Duodenal mucosa (tissue), 2 donors: ENCODE measurements around the gene PRAMEF17.
"Not testable (repeated sequence)": the region's sequence is repeated elsewhere in the genome, so short reads cannot be mapped to it uniquely, and the experiment has no call there.

Experiments used
- H3K27ac ChIP-seq: one replicate; pipeline ENCODE4 v1.7.0; 2013; ENCODE audit warnings: low read depth, low read length
- H3K27me3 ChIP-seq, 2 donors: one replicate each; pipeline ENCODE4 v1.7.0; 2013; ENCODE audit warnings: low read length in 2 of 2, control low read depth in 1 of 2; ENCODE audit not compliant: insufficient read depth in 2 of 2, control insufficient read depth in 1 of 2
- H3K36me3 ChIP-seq, 2 donors: one replicate each; pipeline ENCODE4 v1.7.0; 2013; ENCODE audit warnings: low read length in 2 of 2, control low read depth in 1 of 2; ENCODE audit not compliant: insufficient read depth in 2 of 2, control insufficient read depth in 1 of 2
- H3K4me1 ChIP-seq, 2 donors: one replicate each; pipeline ENCODE4 v1.7.0; 2013; ENCODE audit warnings: low read length in 2 of 2, control low read depth in 1 of 2; ENCODE audit not compliant: insufficient read depth in 2 of 2, control insufficient read depth in 1 of 2
- H3K4me3 ChIP-seq, 2 donors: one replicate each; pipeline ENCODE4 v1.7.0; 2013; ENCODE audit warnings: low read length in 2 of 2, low read depth in 1 of 2
- H3K9ac ChIP-seq, 2 donors: one replicate each; pipeline ENCODE4 v1.7.0; 2013; ENCODE audit warnings: low read length in 2 of 2, low read depth in 1 of 2
- H3K9me3 ChIP-seq, 2 donors: one replicate each; pipeline ENCODE4 v1.7.0; 2013; ENCODE audit warnings: low read length in 2 of 2, control low read depth in 1 of 2; ENCODE audit not compliant: control insufficient read depth in 1 of 2

PRAMEF17 gene

GRCh38 chr1:13439104-13439783 lies 49.8 kb downstream of the PRAMEF17 start:
- not testable (repeated sequence) for H3K27ac ChIP-seq, H3K27me3 ChIP-seq, H3K4me3 ChIP-seq, H3K4me1 ChIP-seq, H3K9me3 ChIP-seq, H3K36me3 ChIP-seq, H3K9ac ChIP-seq
